Smooth muscle cell (in vitro differentiated cells): ENCODE data around the gene TASP1. TPM values are rescaled to one million over a fixed set of nuclear protein-coding genes. Genes with fewer than 3 reads are reported as not detected.

Source experiments
- DNase-seq: peaks from one replicate; lab custom pipeline; 2025; ENCODE audit not compliant: unreplicated experiment; lab: John Stamatoyannopoulos, UW
- H2AFZ ChIP-seq: fragments of 200-600 bp; sonication (generic); 2 replicates; pipeline ENCODE4 v1.6.0; 2016; ENCODE audit warnings: antibody characterized with exemption, low read depth, mild to moderate bottlenecking
- H3F3A ChIP-seq: fragments of 200-600 bp; sonication (generic); 2 replicates; pipeline ENCODE4 v1.6.0; 2017; ENCODE audit warnings: antibody characterized with exemption, low read depth
- H3K27ac ChIP-seq: fragments of 200-600 bp; sonication (generic); 2 replicates; pipeline ENCODE4 v1.5.1; 2016; ENCODE audit warnings: low read depth, mild to moderate bottlenecking
- H3K27me3 ChIP-seq: fragments of 200-600 bp; sonication (generic); 2 replicates; pipeline ENCODE4 v1.6.1; 2016; ENCODE audit warnings: low read depth, mild to moderate bottlenecking
- H3K36me3 ChIP-seq: fragments of 200-600 bp; sonication (generic); 2 replicates; pipeline ENCODE4 v1.5.1; 2016; ENCODE audit warnings: low read depth
- H3K4me1 ChIP-seq: fragments of 200-600 bp; sonication (generic); 2 replicates; pipeline ENCODE4 v1.5.1; 2016; ENCODE audit warnings: low read depth
- H3K4me2 ChIP-seq: fragments of 200-600 bp; sonication (generic); 2 replicates; pipeline ENCODE4 v1.6.0; 2016; ENCODE audit warnings: mild to moderate bottlenecking
- H3K4me3 ChIP-seq: fragments of 200-600 bp; sonication (generic); 2 replicates; pipeline ENCODE4 v1.5.1; 2016; ENCODE audit warnings: mild to moderate bottlenecking
- H3K79me2 ChIP-seq: fragments of 200-600 bp; sonication (generic); 2 replicates; pipeline ENCODE4 v1.6.0; 2016; ENCODE audit warnings: low read depth, mild to moderate bottlenecking
- H3K9ac ChIP-seq: fragments of 200-600 bp; sonication (generic); 2 replicates; pipeline ENCODE4 v1.6.0; 2016; ENCODE audit warnings: low read depth
- H3K9me3 ChIP-seq: fragments of 200-600 bp; sonication (generic); replicated peaks from 2 replicates; pipeline ENCODE4 v1.5.1; 2016; ENCODE audit warnings: low read depth
- H4K20me1 ChIP-seq: fragments of 200-600 bp; sonication (generic); 2 replicates; pipeline ENCODE4 v1.6.0; 2016; ENCODE audit warnings: low read depth
- CTCF ChIP-seq: fragments of 200-600 bp; sonication (generic); IDR thresholded peaks from 2 replicates; pipeline ENCODE4 v1.5.1; 2017; ENCODE audit warnings: borderline replicate concordance, mild to moderate bottlenecking, antibody characterized with exemption; ENCODE audit not compliant: insufficient read depth, poor library complexity, severe bottlenecking
- WGBS: methylation state at CpG from one replicate; pipeline ENCODE4 v1.1.7; 2016; ENCODE audit warnings: low lambda C conversion rate; 5-methylcytosine and 5-hydroxymethylcytosine counted together
- polyA plus RNA-seq: library from polyadenylated mRNA; unstranded; fragments of >200 nt; fragmentation: Nextera tagmentation; extraction: Ambion mirVana; gene quantifications from 2 replicates; pipeline ENCODE4 v1.2.1, GENCODE V29; 2016
- total RNA-seq: library from RNA; depleted of rRNA; stranded (reverse); fragments of >200 nt; gene quantifications from 2 replicates; pipeline ENCODE4 v1.2.3, GENCODE V29; 2014

TASP1 gene
- total and polyA plus RNA-seq, 2 experiments from 2014 or later = 6.4 to 17.5 TPM

DNA sequence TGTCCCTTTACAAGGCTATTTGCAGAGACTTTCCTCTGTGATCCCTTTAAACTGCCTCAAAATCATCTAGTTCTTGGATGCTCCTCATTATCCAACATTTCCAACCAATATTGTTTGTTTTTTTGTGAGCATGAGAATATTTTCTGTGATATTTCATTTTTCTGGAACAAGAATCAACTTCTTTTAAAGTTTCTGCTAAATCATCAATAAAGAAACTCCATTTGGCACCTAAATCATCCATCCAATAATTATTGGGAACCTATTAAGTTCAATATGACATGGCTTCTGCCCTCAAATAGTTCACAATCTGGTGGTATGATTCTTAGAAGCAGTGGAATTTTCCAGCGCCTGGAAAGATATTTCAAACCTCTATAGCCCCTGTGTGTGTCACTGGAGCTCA is 210.0 kb downstream of the TASP1 start:
- no peaks in the 10 kb centered on the region for H3K9me3 ChIP-seq

GRCh38 chr20:13426870-13427269 is 211.9 kb downstream of the TASP1 start:
- H3K27ac ChIP-seq = peak overlapping the region; percentile 68
- H3K36me3 ChIP-seq = no peaks in the 10 kb centered on the region
- H2AFZ ChIP-seq = no peak overlapping the region
- WGBS = 55% methylated on average over 3 of the region's 3 CpGs
- peaks cover 24% of the 10 kb centered on the region for H3K4me1 ChIP-seq
- no peaks in the 10 kb centered on the region for H3K9me3 ChIP-seq
- peak overlapping the region; percentile 41 for H3K4me2 ChIP-seq
- H3K4me3 ChIP-seq = no peak overlapping the region
- H3K27me3 ChIP-seq = no peaks in the 10 kb centered on the region
- no peaks in the 10 kb centered on the region for H4K20me1 ChIP-seq
- peaks cover 13% of the 10 kb centered on the region for H3F3A ChIP-seq
- TF ChIP-seq CTCF = no peak
- no peaks in the 10 kb centered on the region for H3K79me2 ChIP-seq
- H3K9ac ChIP-seq = no peak overlapping the region
- no peak for DNase-seq

More for the DNA sequence above, 210.0 kb downstream of the TASP1 start:
- no peaks in the 10 kb centered on the region for H3K79me2 ChIP-seq
- H3K4me2 ChIP-seq = no peak overlapping the region
- H3K27ac ChIP-seq = no peak overlapping the region
- no peaks in the 10 kb centered on the region for H3K27me3 ChIP-seq
- H3K4me3 ChIP-seq = no peak overlapping the region
- peaks cover 13% of the 10 kb centered on the region for H3F3A ChIP-seq
- H3K4me1 ChIP-seq = peaks cover 24% of the 10 kb centered on the region
- H3K9ac ChIP-seq = no peak overlapping the region
- no peak for DNase-seq
- TF ChIP-seq CTCF = no peak
- no peak overlapping the region for H2AFZ ChIP-seq
- WGBS = 90% methylated on average over 1 of the region's 1 CpG
- no peaks in the 10 kb centered on the region for H4K20me1 ChIP-seq
- no peaks in the 10 kb centered on the region for H3K36me3 ChIP-seq

- WGBS = 12% methylated on average over 4 of the region's 4 CpGs
- Histone ChIP-seq H3K4me2 (peak overlapping the region; percentile 23), H3K4me3 (no peak overlapping the region), H3K9ac (peak overlapping the region; percentile 18), H2AFZ (no peak overlapping the region), H3K27me3 (no peaks in the 10 kb centered on the region), H3K4me1 (peaks cover 24% of the 10 kb centered on the region), H3K36me3 (no peaks in the 10 kb centered on the region), H3K9me3 (no peaks in the 10 kb centered on the region), H3K27ac (peak overlapping the region; percentile 68), H3F3A (peaks cover 13% of the 10 kb centered on the region), H4K20me1 (no peaks in the 10 kb centered on the region), H3K79me2 (no peaks in the 10 kb centered on the region)
- DNase-seq = no peak
- no peak for TF ChIP-seq CTCF
Observed at GRCh38 chr20:13425381-13426135, 213.2 kb downstream of the TASP1 start.
